Hepatocyte (in vitro differentiated cells): ENCODE measurements around the gene LY6G6C.

Source experiments
- CTCF ChIP-seq: fragments of 200-600 bp; sonication (generic); IDR thresholded peaks from 2 replicates; pipeline ENCODE4 v1.5.1; 2016; ENCODE audit warnings: antibody characterized with exemption, mild to moderate bottlenecking; ENCODE audit not compliant: poor library complexity
- EZH2 ChIP-seq: fragments of 200-600 bp; sonication (generic); IDR thresholded peaks from 2 replicates; pipeline ENCODE4 v1.6.1; 2016; ENCODE audit warnings: antibody characterized with exemption, mild to moderate bottlenecking, borderline replicate concordance
- EZH2phosphoT487 ChIP-seq: fragments of 200-600 bp; sonication (generic); IDR thresholded peaks from one replicate; pipeline ENCODE4 v1.6.1; 2018; ENCODE audit warnings: antibody characterized with exemption, mild to moderate bottlenecking, low read depth, moderate library complexity; ENCODE audit not compliant: unreplicated experiment, severe bottlenecking

- TF ChIP-seq CTCF: no peak
- TF ChIP-seq EZH2phosphoT487: no peak
- no peak for TF ChIP-seq EZH2
These were observed 38.0 kb downstream of the LY6G6C start for GRCh38 chr6:31683591-31683990.
